ENCODE measurements around the gene SASH3.

- TF ChIP-seq POLR2A (IDR thresholded peaks at IDR 0.05; ENCODE audit: low read depth) (no peak), CTCF (IDR thresholded peaks at IDR 0.05) (no peak)
Observed at GRCh38 chrX:129840344-129840743, 60.6 kb downstream of the SASH3 start.

Measured in esophagus muscularis mucosa (tissue), 3 donors.